ENCODE data around the gene DDX28. TPM values are rescaled to one million over a fixed set of nuclear protein-coding genes. Genes with fewer than 3 reads are reported as not detected.
A peak's percentile ranks its signal among the peaks of the same experiment; 100 is the strongest.

DDX28 gene
- total and polyA plus RNA-seq, 2 donors from 2014 or later: 10.6 to 13.1 TPM

DNA sequence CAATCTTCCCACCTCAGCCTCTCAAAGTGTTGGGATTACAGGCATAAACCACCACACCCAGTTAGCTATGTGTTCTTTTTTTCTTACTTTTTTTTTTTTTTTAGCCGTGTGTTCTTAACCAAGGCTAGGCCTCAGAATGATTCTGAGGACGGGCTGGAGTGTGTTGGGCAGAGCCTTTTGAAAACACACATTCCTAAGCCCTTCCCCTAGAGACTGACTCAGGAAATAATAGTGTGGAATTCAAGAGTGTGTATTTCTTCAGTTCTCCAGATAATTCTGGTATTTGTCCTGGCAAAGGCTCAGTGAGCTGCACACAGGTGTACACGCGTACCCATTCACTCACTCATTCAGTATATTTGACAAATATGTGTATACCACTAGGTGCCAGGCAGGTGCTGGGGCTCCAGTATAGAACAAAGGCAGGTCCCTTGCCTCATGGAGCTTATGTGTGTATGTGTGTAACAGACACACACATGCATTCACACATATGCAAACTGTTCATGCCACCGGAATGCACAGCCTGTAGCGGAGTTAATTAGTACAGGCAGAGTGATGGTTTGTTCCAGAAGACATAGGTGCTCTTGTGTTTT, 42.8 kb upstream of the DDX28 start:
- DNase-seq: peak in 1 of 5 donors; percentile 1
- intact Hi-C loops (cut with DNase I): no loop called here
- H3K4me3 ChIP-seq (ENCODE audit: low read length in 3 of 3): no peak overlapping the region
- FAIRE-seq: no peak
- TF ChIP-seq, protein P1, sequence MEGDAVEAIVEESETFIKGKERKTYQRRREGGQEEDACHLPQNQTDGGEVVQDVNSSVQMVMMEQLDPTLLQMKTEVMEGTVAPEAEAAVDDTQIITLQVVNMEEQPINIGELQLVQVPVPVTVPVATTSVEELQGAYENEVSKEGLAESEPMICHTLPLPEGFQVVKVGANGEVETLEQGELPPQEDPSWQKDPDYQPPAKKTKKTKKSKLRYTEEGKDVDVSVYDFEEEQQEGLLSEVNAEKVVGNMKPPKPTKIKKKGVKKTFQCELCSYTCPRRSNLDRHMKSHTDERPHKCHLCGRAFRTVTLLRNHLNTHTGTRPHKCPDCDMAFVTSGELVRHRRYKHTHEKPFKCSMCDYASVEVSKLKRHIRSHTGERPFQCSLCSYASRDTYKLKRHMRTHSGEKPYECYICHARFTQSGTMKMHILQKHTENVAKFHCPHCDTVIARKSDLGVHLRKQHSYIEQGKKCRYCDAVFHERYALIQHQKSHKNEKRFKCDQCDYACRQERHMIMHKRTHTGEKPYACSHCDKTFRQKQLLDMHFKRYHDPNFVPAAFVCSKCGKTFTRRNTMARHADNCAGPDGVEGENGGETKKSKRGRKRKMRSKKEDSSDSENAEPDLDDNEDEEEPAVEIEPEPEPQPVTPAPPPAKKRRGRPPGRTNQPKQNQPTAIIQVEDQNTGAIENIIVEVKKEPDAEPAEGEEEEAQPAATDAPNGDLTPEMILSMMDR (IDR thresholded peaks at IDR 0.05; ENCODE audit: borderline replicate concordance, extremely low read depth, insufficient read depth): no peak
- H3K9ac ChIP-seq (ENCODE audit: low read length in 3 of 3): no peak overlapping the region
- no peaks in the 10 kb centered on the region for H3K9me3 ChIP-seq (ENCODE audit: control insufficient read depth in 2 of 3, insufficient read depth in 1 of 3, low read length in 3 of 3)
- no peaks in the 10 kb centered on the region for H3K27me3 ChIP-seq (ENCODE audit: control insufficient read depth, insufficient read depth, low read length)
- H3K27ac ChIP-seq (ENCODE audit: low read depth in 2 of 2, low read length in 2 of 2): no peak overlapping the region
- peaks cover 0 to 6% (median 0%) of the 10 kb centered on the region in 3 donors for H3K36me3 ChIP-seq (ENCODE audit: control insufficient read depth in 2 of 3, insufficient read depth in 3 of 3, low read length in 3 of 3)
- peaks cover 0 to 14% (median 5%) of the 10 kb centered on the region in 3 donors for H3K4me1 ChIP-seq (ENCODE audit: control insufficient read depth in 2 of 3, insufficient read depth in 2 of 3, low read depth in 1 of 3, low read length in 3 of 3)

DNA sequence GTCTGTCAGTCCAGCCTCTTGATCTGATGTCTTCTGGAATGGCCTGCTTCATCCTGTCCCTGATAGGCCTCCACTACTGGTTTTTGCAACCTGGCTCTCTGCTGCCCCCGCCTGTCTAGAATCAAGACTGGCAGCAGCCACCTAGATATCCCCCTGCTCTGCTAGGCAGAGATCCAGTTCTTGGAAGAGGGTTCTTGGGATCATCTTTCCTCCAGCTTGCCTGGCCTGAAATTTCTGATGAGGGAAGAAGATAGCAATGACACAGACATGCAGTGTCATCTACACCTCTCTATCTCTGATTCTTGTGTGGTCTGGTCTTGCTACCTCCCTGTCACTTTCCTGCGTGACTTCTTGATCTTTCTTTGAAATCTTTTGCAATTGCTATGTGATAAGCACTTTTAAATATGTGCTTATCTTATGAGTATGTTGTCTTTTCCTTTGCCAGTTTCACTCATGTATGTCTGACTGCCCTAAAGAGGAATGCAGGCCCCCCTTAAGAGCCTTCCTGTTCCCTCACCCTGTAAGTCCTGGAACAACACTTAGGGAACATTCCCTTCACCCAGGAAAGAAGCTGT, 41.8 kb upstream of the DDX28 start:
- TF ChIP-seq, protein P1 (IDR thresholded peaks at IDR 0.05; ENCODE audit: borderline replicate concordance, extremely low read depth, insufficient read depth): peak; percentile 73
- H3K27me3 ChIP-seq (ENCODE audit: control insufficient read depth, insufficient read depth, low read length): no peaks in the 10 kb centered on the region
- intact Hi-C loops (cut with DNase I): no loop called here
- no peak overlapping the region for H3K4me3 ChIP-seq (ENCODE audit: low read length in 3 of 3)
- no peak overlapping the region for H3K9ac ChIP-seq (ENCODE audit: low read length in 3 of 3)
- no peaks in the 10 kb centered on the region for H3K9me3 ChIP-seq (ENCODE audit: control insufficient read depth in 2 of 3, insufficient read depth in 1 of 3, low read length in 3 of 3)
- DNase-seq: peak; percentile 59 to 76 (median 61)
- peak overlapping the region in 1 of 2 donors; percentile 20 for H3K27ac ChIP-seq (ENCODE audit: low read depth in 2 of 2, low read length in 2 of 2)
- H3K36me3 ChIP-seq (ENCODE audit: control insufficient read depth in 2 of 3, insufficient read depth in 3 of 3, low read length in 3 of 3): peaks cover 0 to 6% (median 0%) of the 10 kb centered on the region in 3 donors
- no peak for FAIRE-seq
- peaks cover 0 to 13% (median 4%) of the 10 kb centered on the region in 3 donors for H3K4me1 ChIP-seq (ENCODE audit: control insufficient read depth in 2 of 3, insufficient read depth in 2 of 3, low read depth in 1 of 3, low read length in 3 of 3)

DNA sequence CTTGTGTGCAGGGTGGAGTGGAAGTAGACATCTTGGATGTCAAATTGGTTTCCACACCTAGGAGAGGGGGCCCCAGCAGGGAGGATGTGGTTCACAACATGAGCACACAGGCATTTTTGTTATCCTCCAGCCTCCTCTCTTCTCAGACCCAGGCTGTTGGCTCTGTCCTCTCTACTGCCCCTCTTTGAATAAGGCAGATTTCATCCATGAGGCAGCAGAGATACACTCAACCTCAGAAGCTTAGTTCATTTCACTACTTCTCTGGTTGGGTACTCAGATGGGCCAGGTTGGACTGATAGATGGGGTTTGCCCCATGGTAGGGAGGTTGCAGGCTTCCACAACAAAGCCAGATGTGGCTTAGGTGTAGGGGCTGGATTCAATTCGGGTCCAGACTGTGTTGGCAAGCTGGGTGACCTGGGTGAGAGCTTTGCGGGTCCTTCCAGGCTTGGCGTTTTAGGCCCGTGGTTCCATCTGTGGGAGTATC, 39.9 kb upstream of the DDX28 start:
- H3K4me3 ChIP-seq (ENCODE audit: low read length in 3 of 3): no peak overlapping the region
- intact Hi-C loops (cut with DNase I): no loop called here
- peaks cover 0 to 8% (median 0%) of the 10 kb centered on the region in 3 donors for H3K4me1 ChIP-seq (ENCODE audit: control insufficient read depth in 2 of 3, insufficient read depth in 2 of 3, low read depth in 1 of 3, low read length in 3 of 3)
- FAIRE-seq (no peak), DNase-seq (no peak)
- no peak overlapping the region for H3K9ac ChIP-seq (ENCODE audit: low read length in 3 of 3)
- peaks cover 0 to 6% (median 0%) of the 10 kb centered on the region in 3 donors for H3K36me3 ChIP-seq (ENCODE audit: control insufficient read depth in 2 of 3, insufficient read depth in 3 of 3, low read length in 3 of 3)
- H3K9me3 ChIP-seq (ENCODE audit: control insufficient read depth in 2 of 3, insufficient read depth in 1 of 3, low read length in 3 of 3): no peaks in the 10 kb centered on the region
- H3K27me3 ChIP-seq (ENCODE audit: control insufficient read depth, insufficient read depth, low read length): no peaks in the 10 kb centered on the region
- H3K27ac ChIP-seq (ENCODE audit: low read depth in 2 of 2, low read length in 2 of 2): no peak overlapping the region
- TF ChIP-seq, protein P1 (IDR thresholded peaks at IDR 0.05; ENCODE audit: borderline replicate concordance, extremely low read depth, insufficient read depth): no peak

All from kidney (tissue), 14 donors.